Naive thymus-derived CD8-positive, alpha-beta T cell (primary cell): ENCODE data around the gene ATP6V1A. TPM values are rescaled to one million over a fixed set of nuclear protein-coding genes. Genes with fewer than 3 reads are reported as not detected.
"Not testable (repeated sequence)": the region's sequence is repeated elsewhere in the genome, so short reads cannot be mapped to it uniquely, and the experiment has no call there.

Experiments
- ATAC-seq, 2 donors: fragments of 150-1000 bp; cut with Tn5 transposase in 1 of 2; sonication (Bioruptor Pico), chemical (Tn5 transposase) in 1 of 2; 1 replicate in 1 of 2; 2 replicates in 1 of 2; pipeline ENCODE4 v1.10.0; 2021; ENCODE audit warnings: mild to moderate bottlenecking in 2 of 2, moderate library complexity in 2 of 2
- POLR2A ChIA-PET: fragments of 350-600 bp; sonication (Branson Sonifier 250); formaldehyde crosslinking; loops from one replicate; lab custom pipeline; 2021; ENCODE audit warnings: antibody characterized with exemption; lab: Charles Lee
- DNase-seq, 10 donors: peaks; one replicate each; pipeline versions ENCODE4 v3.0.0 to v3.0.0-alpha.2; 2020 to 2022
- H3K27ac Mint-ChIP-seq, 10 donors: one replicate each; pipeline ENCODE4 v1.8.0; 2020 to 2022; ENCODE audit warnings: mild to moderate bottlenecking in 10 of 10, mixed read lengths in 10 of 10, moderate library complexity in 4 of 10, inconsistent platforms in 1 of 10
- H3K27me3 Mint-ChIP-seq, 5 donors: one replicate each; pipeline ENCODE4 v1.8.0; 2021 to 2022; ENCODE audit warnings: mixed read lengths in 5 of 5
- H3K36me3 Mint-ChIP-seq, 3 donors: one replicate each; pipeline ENCODE4 v1.8.0; 2020 to 2022; ENCODE audit warnings: mixed read lengths in 3 of 3, mild to moderate bottlenecking in 2 of 3, inconsistent platforms in 1 of 3
- H3K4me1 Mint-ChIP-seq, 4 donors: one replicate each; pipeline ENCODE4 v1.8.0; 2021 to 2022; ENCODE audit warnings: mixed read lengths in 4 of 4
- H3K4me3 Mint-ChIP-seq, 10 donors: one replicate each; pipeline ENCODE4 v1.8.0; 2020 to 2022; ENCODE audit warnings: mild to moderate bottlenecking in 10 of 10, mixed read lengths in 10 of 10, moderate library complexity in 6 of 10, inconsistent platforms in 1 of 10
- H3K9me3 Mint-ChIP-seq, 9 donors: one replicate each; pipeline ENCODE4 v1.8.0; 2020 to 2022; ENCODE audit warnings: mixed read lengths in 9 of 9, mild to moderate bottlenecking in 3 of 9, inconsistent platforms in 1 of 9, moderate library complexity in 1 of 9
- polyA plus RNA-seq, 3 donors: library from polyadenylated mRNA; unstranded; fragments of 300-500 nt; fragmentation: Illumina TruSeq; gene quantifications; one replicate each; pipeline ENCODE4 v1.2.3, GENCODE V29; 2021
- total RNA-seq, 8 experiments: library from RNA in 2 of 8; stranded (reverse) in 2 of 8; gene quantifications; one replicate each; pipeline ENCODE4 v1.2.3 and lab custom pipeline; 2021 to 2026

Gene ATP6V1A
- total and polyA plus RNA-seq, 5 experiments from 2014 or later: 23.0 to 36.9 (median 29.6) TPM

DNA sequence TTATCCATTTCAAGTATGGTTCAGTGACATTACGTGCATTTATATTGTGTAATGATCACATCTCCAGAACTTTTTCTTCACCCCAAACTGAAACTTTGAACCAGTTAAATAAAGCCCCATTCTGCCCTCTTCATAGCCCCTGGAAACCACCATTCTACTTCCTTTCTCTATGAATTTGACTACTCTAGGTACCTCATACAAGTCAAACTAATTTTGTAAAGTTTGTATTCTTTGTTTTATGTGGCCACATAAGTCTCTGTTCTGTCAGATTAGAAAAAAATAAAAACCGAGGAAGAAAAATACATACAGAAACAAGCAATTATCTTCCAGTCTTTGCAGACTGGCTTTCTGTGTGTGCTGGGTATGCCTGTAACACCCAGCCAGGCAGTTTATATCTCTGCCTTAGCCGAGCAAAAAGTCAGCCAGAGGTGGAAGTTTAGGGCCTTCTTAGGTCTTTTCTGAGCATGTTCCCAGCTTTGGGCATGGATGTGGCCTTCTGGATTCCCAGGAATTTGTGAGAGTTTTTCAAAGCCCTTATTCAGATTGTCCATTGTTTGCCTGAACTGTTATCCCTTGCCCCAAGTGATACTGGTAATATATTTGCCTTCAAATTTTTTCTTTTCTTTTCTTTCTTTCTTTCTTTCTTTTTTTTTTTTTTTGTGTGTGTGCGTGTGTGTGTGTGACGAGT lies 85.8 kb downstream of the ATP6V1A start:
- ATAC-seq: peak; percentile 60 to 92
- peaks cover 0 to 10% (median 8%) of the 10 kb centered on the region in 3 donors for H3K36me3 Mint-ChIP-seq

DNA sequence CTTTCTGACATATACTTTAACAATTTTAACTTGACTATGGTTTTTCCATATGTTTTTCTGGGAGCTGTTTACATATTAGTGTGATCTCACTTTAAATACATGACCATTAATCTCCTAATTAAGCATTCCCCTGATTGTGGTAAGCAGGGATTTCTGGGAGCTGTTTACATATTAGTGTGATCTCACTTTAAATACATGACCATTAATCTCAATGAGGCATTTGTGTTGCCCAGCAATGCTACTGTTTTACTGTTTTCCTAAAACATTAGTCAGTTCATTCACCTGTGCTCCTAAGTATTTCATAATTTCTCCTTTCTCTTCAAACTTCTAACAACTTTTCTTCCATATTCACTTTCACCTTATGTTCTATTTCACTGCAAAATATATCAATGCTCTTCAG lies 88.1 kb downstream of the ATP6V1A start:
- ATAC-seq (no peak), DNase-seq (no peak)
- Mint-ChIP-seq H3K4me1 (peaks cover 0 to 37% (median 10%) of the 10 kb centered on the region in 4 donors), H3K27ac (no peak overlapping the region), H3K9me3 (peaks cover 0 to 18% (median 10%) of the 10 kb centered on the region in 9 donors), H3K4me3 (no peak overlapping the region), H3K36me3 (peaks cover 0 to 10% (median 8%) of the 10 kb centered on the region in 3 donors), H3K27me3 (no peaks in the 10 kb centered on the region)
- POLR2A ChIA-PET: no interaction called here

More for the DNA sequence above, 85.8 kb downstream of the ATP6V1A start:
- Mint-ChIP-seq H3K4me3 (peak overlapping the region in 1 of 10 donors; percentile 0), H3K27me3 (no peaks in the 10 kb centered on the region), H3K9me3 (peaks cover 0 to 19% (median 11%) of the 10 kb centered on the region in 9 donors), H3K4me1 (peaks cover 0 to 39% (median 6%) of the 10 kb centered on the region in 4 donors), H3K27ac (peak overlapping the region in 9 of 10 donors; percentile 11 to 78 (median 46))
- DNase-seq: peak in 3 of 10 donors; percentile 9 to 46 (median 26)
- POLR2A ChIA-PET: no interaction called here

DNA sequence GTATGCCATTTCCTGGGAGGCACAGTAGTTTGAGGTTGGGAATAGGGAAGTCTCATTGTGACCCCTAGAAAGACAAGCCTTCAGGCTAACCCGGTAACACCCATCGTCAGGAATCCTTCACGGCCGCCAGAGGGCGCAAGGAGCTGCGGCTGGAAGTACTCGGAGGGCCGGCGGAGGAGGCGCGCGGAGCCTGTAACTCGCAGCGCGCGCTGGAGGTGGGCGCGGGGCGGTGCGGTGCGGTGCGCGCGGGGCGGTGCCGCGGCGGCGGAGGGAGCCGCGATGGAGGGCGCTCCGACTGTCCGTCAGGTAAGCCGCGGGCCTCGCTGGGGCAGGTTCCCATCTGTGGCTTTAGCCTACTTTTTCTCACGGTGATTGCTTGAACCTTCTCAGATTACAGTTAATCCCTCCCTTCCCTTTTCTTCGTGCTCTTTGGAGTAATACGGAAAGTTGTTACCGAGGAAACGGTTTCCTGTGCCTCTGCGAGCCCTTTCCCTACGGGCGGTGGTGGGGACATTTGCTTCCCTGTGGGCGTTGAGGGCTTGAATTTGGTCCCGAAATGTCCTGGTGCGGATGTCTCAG lies 91.9 kb downstream of the ATP6V1A start, which contains the start of gene GRAMD1C:
Gene GRAMD1C (plus strand): TSS at position 158 of the 579 bp plus-strand sequence. CDS start 122 bp downstream, at position 280.
- peak within 1 kb of the TSS in 4 of 10 donors; percentile 33 to 87 (median 43) for H3K27ac Mint-ChIP-seq
- DNase-seq: peak; percentile 71 to 90 (median 82)
- POLR2A ChIA-PET: interaction anchor here (0.7 to 1.4 kb wide), 2 partner anchors 71 to 92 kb away, joined by 3 to 4 read pairs; partner anchors contain the start of genes ATP6V1A and NAA50

DNA sequence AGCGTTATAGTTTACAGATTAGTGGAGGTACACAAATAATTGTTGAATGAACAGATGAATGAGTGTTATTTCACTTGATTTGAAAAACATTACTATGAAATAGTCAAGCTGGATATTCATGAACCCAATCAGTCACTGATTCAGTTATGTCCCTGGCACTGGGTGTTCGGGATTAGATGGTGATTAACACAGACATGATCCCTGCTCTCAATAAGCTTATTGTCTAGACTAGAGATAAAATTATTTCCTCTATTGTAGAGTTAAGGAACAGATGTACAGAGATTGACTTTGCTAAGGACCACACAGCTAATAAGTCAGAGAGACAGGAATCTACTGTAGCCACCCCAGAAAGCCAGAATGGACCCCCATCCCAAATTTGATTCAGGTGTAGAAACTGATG lies 92.7 kb downstream of the ATP6V1A start:
- ATAC-seq (no peak), DNase-seq (no peak)
- Mint-ChIP-seq H3K27me3 (no peaks in the 10 kb centered on the region), H3K4me3 (peak overlapping the region; percentile 58 to 87 (median 77)), H3K36me3 (no peaks in the 10 kb centered on the region), H3K9me3 (no peaks in the 10 kb centered on the region), H3K4me1 (peaks cover 0 to 10% (median 4%) of the 10 kb centered on the region in 4 donors), H3K27ac (peak overlapping the region in 3 of 10 donors; percentile 15 to 87 (median 63))
- POLR2A ChIA-PET: interaction anchor here (1.4 kb wide), 1 partner anchor 93 kb away, joined by 4 read pairs; the partner anchor contains the start of genes ATP6V1A and NAA50

More for the DNA sequence above, 91.9 kb downstream of the ATP6V1A start, which contains the start of gene GRAMD1C:
- Mint-ChIP-seq H3K36me3 (no peaks in the 10 kb centered on the region), H3K4me3 (peak within 1 kb of the TSS; percentile 68 to 87 (median 79)), H3K4me1 (peaks cover 0 to 10% (median 4%) of the 10 kb centered on the region in 4 donors), H3K27me3 (no peaks in the 10 kb centered on the region), H3K9me3 (no peaks in the 10 kb centered on the region)
- ATAC-seq: peak; percentile 98 to 100

DNA sequence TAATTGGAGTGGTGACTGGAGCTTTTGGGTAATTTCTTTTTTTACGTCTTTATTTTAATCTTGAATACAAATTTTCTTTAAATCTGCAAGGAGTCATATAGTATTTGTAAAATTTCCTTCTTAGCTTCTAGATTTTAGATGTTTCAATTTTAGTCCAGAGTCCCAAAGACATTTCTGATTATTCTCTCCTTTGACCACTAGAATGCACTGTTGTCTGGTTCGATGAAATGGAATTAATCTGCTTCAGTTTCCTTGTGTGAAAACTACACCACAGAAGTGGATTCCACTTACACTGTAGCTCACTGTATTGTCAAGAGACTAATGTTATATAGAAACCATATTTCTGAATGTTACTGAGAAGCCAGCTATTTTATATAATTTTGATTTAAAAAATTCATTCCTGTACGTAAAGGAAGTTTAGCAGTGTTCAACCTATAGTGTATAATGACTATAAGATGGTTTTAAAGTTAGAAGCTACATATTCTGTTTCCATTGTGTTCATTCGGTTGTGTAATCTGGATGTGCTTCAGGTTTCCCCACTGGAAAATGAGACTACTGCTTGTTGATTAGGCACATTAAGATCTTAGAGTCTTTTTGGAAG lies 97.9 kb downstream of the ATP6V1A start:
- POLR2A ChIA-PET: no interaction called here
- Mint-ChIP-seq H3K36me3 (no peaks in the 10 kb centered on the region), H3K4me1 (no peaks in the 10 kb centered on the region), H3K9me3 (no peaks in the 10 kb centered on the region), H3K27ac (no peak overlapping the region), H3K27me3 (no peaks in the 10 kb centered on the region), H3K4me3 (no peak overlapping the region)
- peak in 2 of 10 donors; percentile 12 to 21 for DNase-seq
- peak in 1 of 2 donors; percentile 42 for ATAC-seq

DNA sequence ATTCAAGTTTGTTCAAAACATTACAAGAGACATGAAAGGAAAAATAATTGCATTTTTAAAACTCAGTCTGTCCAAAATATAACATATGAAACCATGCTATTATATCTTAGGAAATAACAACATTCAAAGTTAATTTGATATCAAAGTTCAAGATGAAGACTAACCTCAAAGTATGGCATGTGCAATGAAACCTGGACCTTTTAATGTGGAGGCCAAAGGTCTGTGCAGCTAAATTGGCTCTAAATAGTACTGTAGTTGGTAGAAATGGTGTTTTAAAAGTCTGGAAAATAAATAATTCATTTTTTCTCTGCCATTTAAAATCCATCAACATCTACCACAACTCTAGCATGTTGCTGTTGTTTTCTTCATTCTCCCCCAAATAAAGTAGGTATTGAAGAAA lies 100.4 kb downstream of the ATP6V1A start:
- Mint-ChIP-seq H3K4me3 (no peak overlapping the region), H3K4me1 (no peaks in the 10 kb centered on the region), H3K27me3 (no peaks in the 10 kb centered on the region), H3K9me3 (no peaks in the 10 kb centered on the region), H3K27ac (no peak overlapping the region), H3K36me3 (no peaks in the 10 kb centered on the region)
- DNase-seq (no peak), ATAC-seq (no peak)
- POLR2A ChIA-PET: no interaction called here

DNA sequence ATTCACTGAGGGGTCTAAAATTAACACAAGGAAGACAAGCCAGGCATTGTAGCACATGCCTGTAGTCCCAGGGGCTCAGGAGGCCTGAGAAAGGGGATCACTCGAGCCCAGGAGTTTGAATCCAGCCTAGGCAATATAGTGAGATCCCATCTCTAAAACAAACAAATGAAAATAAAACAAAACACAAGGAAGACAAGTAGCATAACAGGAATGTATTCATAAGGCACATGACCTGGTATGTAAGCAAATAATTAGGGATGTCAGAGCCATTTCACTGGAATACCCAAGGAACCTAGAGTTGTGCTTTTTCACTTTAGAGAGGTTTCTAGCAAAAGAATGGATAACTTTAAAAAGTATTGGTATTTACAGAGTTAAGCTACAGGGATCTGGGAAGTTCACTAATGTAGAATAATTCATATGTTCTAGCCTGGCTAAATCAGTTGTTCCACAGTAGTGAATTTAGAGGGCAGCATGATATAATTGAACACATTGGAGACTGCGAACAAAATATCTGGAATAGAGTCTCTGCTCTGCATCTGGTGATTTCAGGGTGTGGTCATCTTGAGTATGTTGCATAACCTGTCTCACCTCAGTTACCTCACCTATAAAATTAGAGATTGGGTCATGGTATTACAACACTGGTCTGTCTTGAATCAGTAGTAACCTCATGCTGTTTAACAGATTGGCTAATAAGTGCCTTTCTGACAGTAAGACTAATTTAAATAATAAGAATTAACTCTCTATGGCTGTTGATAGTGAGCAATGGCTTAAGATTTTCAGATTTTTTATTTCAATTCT lies 101.0 kb downstream of the ATP6V1A start:
- Mint-ChIP-seq H3K9me3 (no peaks in the 10 kb centered on the region), H3K27ac (no peak overlapping the region), H3K36me3 (no peaks in the 10 kb centered on the region), H3K4me1 (no peaks in the 10 kb centered on the region), H3K4me3 (no peak overlapping the region), H3K27me3 (peaks cover 0 to 3% (median 0%) of the 10 kb centered on the region in 5 donors)
- DNase-seq (no peak), ATAC-seq (no peak)
- POLR2A ChIA-PET: no interaction called here

DNA sequence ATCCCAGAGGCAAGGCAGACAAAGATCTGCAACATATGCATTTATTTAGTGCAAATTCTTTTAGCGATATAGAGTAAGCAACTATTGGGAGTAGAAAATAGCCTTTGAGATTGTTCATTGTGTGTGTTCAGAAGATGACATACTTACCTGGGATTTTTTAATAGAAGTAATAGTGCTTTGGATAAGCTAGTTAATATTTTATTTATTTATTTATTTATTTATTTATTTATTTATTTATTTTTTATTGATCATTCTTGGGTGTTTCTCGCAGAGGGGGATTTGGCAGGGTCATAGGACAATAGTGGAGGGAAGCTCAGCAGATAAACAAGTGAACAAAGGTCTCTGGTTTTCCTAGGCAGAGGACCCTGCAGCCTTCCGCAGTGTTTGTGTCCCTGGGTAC lies 102.2 kb downstream of the ATP6V1A start:
- H3K27me3 Mint-ChIP-seq: peaks cover 0 to 15% (median 5%) of the 10 kb centered on the region in 5 donors
- POLR2A ChIA-PET, H3K27ac Mint-ChIP-seq, H3K4me3 Mint-ChIP-seq, DNase-seq, H3K36me3 Mint-ChIP-seq, H3K4me1 Mint-ChIP-seq, H3K9me3 Mint-ChIP-seq, ATAC-seq: not testable (repeated sequence)

DNA sequence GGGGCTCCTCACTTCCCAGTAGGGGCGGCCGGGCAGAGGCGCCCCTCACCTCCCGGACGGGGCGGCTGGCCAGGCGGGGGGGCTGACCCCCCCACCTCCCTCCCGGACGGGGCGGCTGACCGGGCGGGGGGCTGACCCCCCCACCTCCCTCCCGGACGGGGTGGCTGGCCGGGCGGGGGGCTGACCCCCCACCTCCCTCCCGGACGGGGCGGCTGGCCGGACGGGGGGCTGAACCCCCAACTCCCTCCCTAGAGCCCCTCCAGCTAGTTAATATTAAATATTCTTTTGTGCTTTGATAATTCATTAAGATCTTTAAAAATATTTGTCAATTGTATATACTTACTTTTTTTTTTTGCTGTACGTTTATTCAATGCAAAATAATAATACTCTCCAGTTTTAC lies 103.0 kb downstream of the ATP6V1A start:
- DNase-seq, H3K36me3 Mint-ChIP-seq, POLR2A ChIA-PET, H3K4me3 Mint-ChIP-seq, ATAC-seq, H3K27ac Mint-ChIP-seq, H3K9me3 Mint-ChIP-seq, H3K4me1 Mint-ChIP-seq: not testable (repeated sequence)
- peaks cover 0 to 18% (median 5%) of the 10 kb centered on the region in 5 donors for H3K27me3 Mint-ChIP-seq

DNA sequence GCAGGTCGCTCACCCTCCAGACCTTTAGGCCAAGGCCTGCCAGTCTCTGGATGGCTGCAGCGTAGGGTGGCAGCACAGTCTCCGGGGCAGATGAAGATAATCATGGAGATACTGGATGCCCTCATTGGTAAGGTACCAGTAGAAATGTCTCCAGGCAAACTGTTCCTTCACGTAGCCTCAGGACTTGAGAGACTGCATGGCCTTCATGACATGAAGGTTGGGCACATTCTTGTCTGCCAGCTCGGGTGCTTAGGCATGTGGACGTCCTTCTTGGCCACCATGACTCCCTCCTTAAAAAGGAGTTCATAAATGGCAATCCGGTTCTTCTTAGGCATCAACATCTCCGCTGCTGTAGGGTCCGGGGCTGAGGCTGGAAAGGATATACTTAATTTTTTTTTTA lies 103.6 kb downstream of the ATP6V1A start:
- H3K36me3 Mint-ChIP-seq, H3K4me3 Mint-ChIP-seq, H3K27ac Mint-ChIP-seq, DNase-seq, H3K4me1 Mint-ChIP-seq, ATAC-seq, POLR2A ChIA-PET, H3K9me3 Mint-ChIP-seq: not testable (repeated sequence)
- peaks cover 0 to 18% (median 5%) of the 10 kb centered on the region in 5 donors for H3K27me3 Mint-ChIP-seq

DNA sequence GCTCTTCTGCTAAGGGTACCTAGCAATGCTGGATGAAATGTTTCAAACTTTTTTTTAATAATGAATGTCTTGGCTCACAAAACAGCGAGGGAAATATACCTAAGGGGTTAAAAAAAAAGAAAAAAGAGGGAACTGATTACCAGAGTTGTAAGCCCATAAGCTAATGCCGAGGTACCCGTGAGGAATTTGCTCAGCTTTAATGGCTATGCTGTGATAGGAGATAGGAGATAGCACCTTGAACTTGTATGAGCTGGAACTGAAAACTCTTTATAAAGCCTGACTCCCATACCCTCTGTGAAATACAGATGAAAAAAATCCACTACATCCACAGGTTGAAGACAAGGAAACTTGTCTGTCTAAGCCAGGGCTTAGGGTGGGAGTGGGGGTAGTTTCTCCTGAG lies 105.7 kb downstream of the ATP6V1A start:
- peaks cover 0 to 18% (median 5%) of the 10 kb centered on the region in 5 donors for H3K27me3 Mint-ChIP-seq
- no peak overlapping the region for H3K27ac Mint-ChIP-seq
- ATAC-seq: no peak
- no peak overlapping the region for H3K4me3 Mint-ChIP-seq
- H3K9me3 Mint-ChIP-seq: no peaks in the 10 kb centered on the region
- H3K36me3 Mint-ChIP-seq: no peaks in the 10 kb centered on the region
- no peak for DNase-seq
- POLR2A ChIA-PET: no interaction called here
- no peaks in the 10 kb centered on the region for H3K4me1 Mint-ChIP-seq
